ENCODE measurements around the gene PCGF5. TPM values are rescaled to one million over a fixed set of nuclear protein-coding genes. Genes with fewer than 3 reads are reported as not detected.

The PCGF5 gene
- total and polyA plus RNA-seq, 8 donors: 10.7 to 78.2 (median 33.8) TPM

GRCh38 chr10:91211675-91212074 lies 8.8 kb upstream of the PCGF5 start:
- H3K4me1 ChIP-seq: peaks cover 0 to 28% (median 9%) of the 10 kb centered on the region in 4 donors
- no peaks in the 10 kb centered on the region for H3K9me3 ChIP-seq
- no peaks in the 10 kb centered on the region for H3K27me3 ChIP-seq
- no peak overlapping the region for H3K4me3 ChIP-seq
- no peak overlapping the region for H3K27ac ChIP-seq
- no peak for DNase-seq
- no peaks in the 10 kb centered on the region for H3K36me3 ChIP-seq
- TF ChIP-seq CTCF (IDR thresholded peaks at IDR 0.05) (no peak), POLR2AphosphoS5 (IDR thresholded peaks at IDR 0.05) (no peak), EP300 (IDR thresholded peaks at IDR 0.05) (no peak), POLR2A (IDR thresholded peaks at IDR 0.05) (no peak)
- intact Hi-C loops (cut with DNase I; ENCODE audit: low total_unique reads): no loop called here
- 60 to 76% (median 69%) methylated on average over 2 of the region's 2 CpGs for WGBS, 5 donors

- no peak overlapping the region for H3K4me3 ChIP-seq
- 88 to 99% (median 95%) methylated on average over 2 of the region's 2 CpGs for WGBS, 5 donors
- intact Hi-C loops (cut with DNase I; ENCODE audit: low total_unique reads): no loop called here
- no peaks in the 10 kb centered on the region for H3K36me3 ChIP-seq
- no peak for TF ChIP-seq EP300 (IDR thresholded peaks at IDR 0.05)
- no peak for TF ChIP-seq CTCF (IDR thresholded peaks at IDR 0.05)
- DNase-seq: no peak
- no peaks in the 10 kb centered on the region for H3K9me3 ChIP-seq
- H3K27ac ChIP-seq: no peak overlapping the region
- H3K4me1 ChIP-seq: peaks cover 6 to 25% (median 14%) of the 10 kb centered on the region in 4 donors
- H3K27me3 ChIP-seq: no peaks in the 10 kb centered on the region
Observed at GRCh38 chr10:91214911-91215310, 5.6 kb upstream of the PCGF5 start.

GRCh38 chr10:91215384-91215783 lies 5.1 kb upstream of the PCGF5 start:
- WGBS, 5 donors: 84 to 94% (median 92%) methylated on average over 2 of the region's 2 CpGs
- H3K27me3 ChIP-seq: no peaks in the 10 kb centered on the region
- no peak overlapping the region for H3K4me3 ChIP-seq
- no peak for DNase-seq
- H3K36me3 ChIP-seq: no peaks in the 10 kb centered on the region
- peaks cover 7 to 21% (median 15%) of the 10 kb centered on the region in 4 donors for H3K4me1 ChIP-seq
- no peak overlapping the region for H3K27ac ChIP-seq
- no peak for TF ChIP-seq EP300 (IDR thresholded peaks at IDR 0.05)
- no peak for TF ChIP-seq POLR2AphosphoS5 (IDR thresholded peaks at IDR 0.05)
- intact Hi-C loops (cut with DNase I; ENCODE audit: low total_unique reads): no loop called here
- no peaks in the 10 kb centered on the region for H3K9me3 ChIP-seq

- Histone ChIP-seq H3K36me3 (no peaks in the 10 kb centered on the region), H3K4me1 (peaks cover 20 to 45% (median 33%) of the 10 kb centered on the region in 4 donors), H3K9me3 (no peaks in the 10 kb centered on the region), H3K27me3 (no peaks in the 10 kb centered on the region), H3K27ac (peak overlapping the region; percentile 30 to 98 (median 66)), H3K4me3 (peak overlapping the region; percentile 77 to 93 (median 90))
- TF ChIP-seq POLR2A (IDR thresholded peaks at IDR 0.05): no peak
- TF ChIP-seq CTCF (IDR thresholded peaks at IDR 0.05): no peak
- TF ChIP-seq EP300 (IDR thresholded peaks at IDR 0.05): no peak
- no peak for TF ChIP-seq POLR2AphosphoS5 (IDR thresholded peaks at IDR 0.05)
- intact Hi-C loops (cut with DNase I; ENCODE audit: low total_unique reads): loop anchor here (10.0 kb wide), 1 partner anchor 55 kb away; no protein-coding TSS in a partner anchor
- WGBS, 5 donors: 22 to 26% (median 24%) methylated on average over 8 of the region's 8 CpGs
- no peak for DNase-seq
Observed at GRCh38 chr10:91219371-91220193, 881 bp upstream of the PCGF5 start.
